Gastrocnemius medialis (tissue), 4 donors: ENCODE results near the gene PHRF1. TPM values are rescaled to one million over a fixed set of nuclear protein-coding genes. Genes with fewer than 3 reads are reported as not detected.

Experiments
- ATAC-seq, 2 donors: fragments of 150-250 bp; one replicate each; pipeline ENCODE4 v1.9.1; 2016
- DNase-seq, 2 donors: peaks; one replicate each; pipeline ENCODE4 v3.0.0-alpha.2; 2019
- H3K27ac ChIP-seq, 4 donors: fragments of 200-600 bp; sonication (generic); 1 replicate in 1 of 4; 2 replicates in 3 of 4; pipeline ENCODE4 v1.5.1; 2016 to 2018; ENCODE audit warnings: mild to moderate bottlenecking in 2 of 4, moderate library complexity in 1 of 4
- H3K27me3 ChIP-seq, 3 donors: fragments of 200-600 bp; sonication (generic) in 2 of 3; 1 replicate in 1 of 3; 2 replicates in 2 of 3; pipeline versions ENCODE4 v1.5.1 to v1.6.0; 2016 to 2019; ENCODE audit warnings: mild to moderate bottlenecking in 1 of 3, moderate library complexity in 1 of 3
- H3K36me3 ChIP-seq, 2 donors: fragments of 200-600 bp; sonication (generic) in 1 of 2; one replicate each; pipeline ENCODE4 v1.5.1; 2017 to 2018
- H3K4me1 ChIP-seq, 2 donors: fragments of 200-600 bp; sonication (generic) in 1 of 2; one replicate each; pipeline ENCODE4 v1.5.1; 2016 to 2017; ENCODE audit warnings: mild to moderate bottlenecking in 2 of 2
- H3K4me3 ChIP-seq, 4 donors: fragments of 200-600 bp; sonication (generic) in 3 of 4; 1 replicate in 1 of 4; 2 replicates in 3 of 4; pipeline ENCODE4 v1.5.1; 2016 to 2019; ENCODE audit warnings: mild to moderate bottlenecking in 2 of 4
- H3K9me3 ChIP-seq, 3 donors: fragments of 200-600 bp; sonication (generic) in 2 of 3; 1 replicate in 1 of 3; 2 replicates in 2 of 3; pipeline ENCODE4 v1.5.1; 2016 to 2019
- POLR2A ChIP-seq, 2 donors: fragments of 450-650 bp; IDR thresholded peaks; one replicate each; pipeline ENCODE4 v1.6.1; 2017; ENCODE audit warnings: antibody characterized with exemption in 2 of 2, mild to moderate bottlenecking in 2 of 2, moderate library complexity in 2 of 2
- in situ Hi-C, 4 donors: fragments of 200-750 bp; cut with MboI; loops; one replicate each; pipeline versions ENCODE4 v1.15.0 to v1.8.0; 2017; ENCODE audit warnings: low sequenced_read_pairs in 4 of 4
- intact Hi-C: fragments of 100-400 bp; cut with DNase I; formaldehyde crosslinking; loops from one replicate; pipeline ENCODE4 v1.15.1; 2023; ENCODE audit warnings: low total_unique reads
- total RNA-seq, 4 donors: library from RNA; depleted of rRNA; stranded (reverse); fragments of >200 nt; gene quantifications; one replicate each; pipeline versions ENCODE4 v1.1.0 to v1.2.3, GENCODE V29; 2016
- TF ChIP-seq, protein P1 (sequence below), 5 experiments: fragments of 450-650 bp in 3 of 5; fragments of 200-600 bp in 2 of 5; sonication (generic) in 2 of 5; IDR thresholded peaks in 4 of 5; conservative IDR thresholded peaks in 1 of 5; 1 replicate in 4 of 5; 2 replicates in 1 of 5; pipeline ENCODE4 v1.5.1; 2016 to 2019; ENCODE audit warnings: antibody characterized with exemption in 5 of 5, mild to moderate bottlenecking in 3 of 5, moderate library complexity in 3 of 5

The PHRF1 gene
- total RNA-seq, 4 donors from 2014 or later = 9.2 to 22.6 (median 20.8) TPM

DNA sequence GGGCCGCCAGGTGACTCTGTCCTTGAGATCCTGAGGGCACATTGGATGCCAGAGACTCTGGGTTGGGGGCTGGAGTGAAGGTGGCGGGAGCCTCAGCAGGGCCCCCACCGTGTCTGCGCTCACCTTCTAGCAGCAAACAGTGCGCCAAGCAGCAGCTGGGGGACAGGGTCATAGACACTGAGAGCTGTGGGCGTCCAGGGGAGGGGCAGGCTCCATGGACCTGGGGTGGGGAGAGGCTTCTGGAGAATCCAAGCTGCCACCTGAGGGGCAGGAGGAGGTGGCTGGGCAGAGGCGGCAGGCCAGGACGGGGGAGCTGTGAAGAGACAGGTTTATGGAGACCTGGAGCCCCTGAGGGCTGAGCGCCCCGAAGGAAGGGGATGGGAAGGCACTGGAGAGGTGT is 8.0 kb downstream of the PHRF1 start:
- in situ Hi-C loops = no loop called here
- intact Hi-C loops = no loop called here
- TF ChIP-seq, protein P1, sequence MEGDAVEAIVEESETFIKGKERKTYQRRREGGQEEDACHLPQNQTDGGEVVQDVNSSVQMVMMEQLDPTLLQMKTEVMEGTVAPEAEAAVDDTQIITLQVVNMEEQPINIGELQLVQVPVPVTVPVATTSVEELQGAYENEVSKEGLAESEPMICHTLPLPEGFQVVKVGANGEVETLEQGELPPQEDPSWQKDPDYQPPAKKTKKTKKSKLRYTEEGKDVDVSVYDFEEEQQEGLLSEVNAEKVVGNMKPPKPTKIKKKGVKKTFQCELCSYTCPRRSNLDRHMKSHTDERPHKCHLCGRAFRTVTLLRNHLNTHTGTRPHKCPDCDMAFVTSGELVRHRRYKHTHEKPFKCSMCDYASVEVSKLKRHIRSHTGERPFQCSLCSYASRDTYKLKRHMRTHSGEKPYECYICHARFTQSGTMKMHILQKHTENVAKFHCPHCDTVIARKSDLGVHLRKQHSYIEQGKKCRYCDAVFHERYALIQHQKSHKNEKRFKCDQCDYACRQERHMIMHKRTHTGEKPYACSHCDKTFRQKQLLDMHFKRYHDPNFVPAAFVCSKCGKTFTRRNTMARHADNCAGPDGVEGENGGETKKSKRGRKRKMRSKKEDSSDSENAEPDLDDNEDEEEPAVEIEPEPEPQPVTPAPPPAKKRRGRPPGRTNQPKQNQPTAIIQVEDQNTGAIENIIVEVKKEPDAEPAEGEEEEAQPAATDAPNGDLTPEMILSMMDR (IDR thresholded peaks at IDR 0.05 in 4 of 5, conservative IDR thresholded peaks at IDR 0.05 in 1 of 5) = no peak
- no peak for TF ChIP-seq POLR2A (IDR thresholded peaks at IDR 0.05)

DNA sequence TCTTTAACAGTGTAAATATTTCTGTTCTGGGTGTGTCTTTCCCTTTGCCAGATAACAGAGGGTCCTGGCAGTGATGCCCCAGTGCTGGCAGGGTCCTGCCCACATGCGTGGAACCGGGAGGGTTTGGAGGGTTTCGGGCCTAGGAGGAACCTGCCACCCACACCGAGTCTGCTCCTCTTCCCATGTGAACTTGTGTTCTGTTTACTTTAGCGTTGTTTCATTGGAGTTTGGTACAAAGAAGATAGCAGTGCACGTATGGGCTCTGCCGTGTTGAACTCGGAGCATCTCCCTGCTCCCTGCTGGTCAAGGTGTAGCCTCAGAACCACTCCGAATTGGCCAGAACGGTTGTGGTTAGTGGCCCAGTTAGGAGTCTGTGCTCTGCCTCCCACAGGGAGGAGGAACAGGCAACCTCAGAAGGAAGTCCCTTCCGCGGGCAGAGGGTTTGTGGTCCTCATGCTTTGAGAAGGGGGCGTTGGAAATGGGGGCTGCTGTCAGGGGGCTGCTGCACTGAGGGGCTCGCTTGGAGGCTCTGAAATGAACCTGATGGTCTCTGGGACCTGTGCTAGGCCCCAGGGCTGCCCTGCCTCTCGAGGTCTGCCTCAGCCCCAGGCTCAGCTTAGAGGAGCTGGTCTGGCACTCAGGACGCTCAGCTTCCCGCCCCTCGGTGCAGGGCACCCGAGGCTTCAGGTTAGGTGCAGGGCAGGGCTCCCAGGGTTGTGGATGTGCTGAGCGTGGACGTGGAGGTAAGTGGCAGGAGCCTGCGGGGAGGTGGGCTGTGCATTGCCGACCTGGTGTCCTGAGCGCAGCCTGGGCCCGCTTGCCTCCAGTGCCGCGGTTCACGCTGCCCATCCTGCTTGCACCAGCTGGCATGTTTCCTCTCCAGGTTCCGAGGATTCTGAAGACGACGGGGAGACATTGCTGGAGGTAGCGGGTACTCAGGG is 10.4 kb downstream of the PHRF1 start:
- TF ChIP-seq POLR2A (IDR thresholded peaks at IDR 0.05) = no peak
- TF ChIP-seq, protein P1 (IDR thresholded peaks at IDR 0.05 in 4 of 5, conservative IDR thresholded peaks at IDR 0.05 in 1 of 5) = no peak
- H3K27ac ChIP-seq = no peak overlapping the region
- peaks cover 0 to 58% of the 10 kb centered on the region in 2 donors for H3K36me3 ChIP-seq
- no peak overlapping the region for H3K4me3 ChIP-seq
- no peaks in the 10 kb centered on the region for H3K27me3 ChIP-seq
- no peaks in the 10 kb centered on the region for H3K9me3 ChIP-seq
- H3K4me1 ChIP-seq = peaks cover 0 to 5% of the 10 kb centered on the region in 2 donors
- ATAC-seq (no peak), DNase-seq (no peak)
- in situ Hi-C loops = no loop called here
- intact Hi-C loops = no loop called here

More for the DNA sequence above, 8.0 kb downstream of the PHRF1 start:
- peaks cover 16 to 29% of the 10 kb centered on the region in 2 donors for H3K4me1 ChIP-seq
- ATAC-seq (no peak), DNase-seq (no peak)
- no peak overlapping the region for H3K4me3 ChIP-seq
- H3K27ac ChIP-seq = no peak overlapping the region
- H3K9me3 ChIP-seq = no peaks in the 10 kb centered on the region
- H3K27me3 ChIP-seq = no peaks in the 10 kb centered on the region
- H3K36me3 ChIP-seq = peaks cover 0 to 48% of the 10 kb centered on the region in 2 donors

DNA sequence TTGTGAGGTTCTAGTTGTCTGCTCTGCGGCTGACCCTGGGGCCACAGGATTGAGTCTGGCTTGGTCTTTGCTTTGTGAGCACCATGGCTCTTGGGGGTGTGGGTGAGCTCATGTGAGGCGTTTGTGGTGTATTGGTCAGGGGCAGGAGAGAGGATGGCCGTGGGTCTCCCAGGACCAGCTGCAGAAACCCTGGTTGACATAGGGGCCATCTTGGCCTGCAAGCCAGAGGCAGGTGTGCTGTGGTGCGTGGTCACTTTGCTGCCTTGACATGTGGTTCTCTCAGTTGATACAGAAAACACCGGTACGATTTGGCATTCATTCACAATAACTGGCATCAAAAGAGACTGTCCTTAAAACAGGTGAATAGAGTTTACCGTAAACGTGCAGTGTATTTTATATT is 11.3 kb downstream of the PHRF1 start:
- peaks cover 0 to 62% of the 10 kb centered on the region in 2 donors for H3K36me3 ChIP-seq
- peak in 1 of 2 donors; percentile 14 for ATAC-seq
- DNase-seq = no peak
- no peaks in the 10 kb centered on the region for H3K4me1 ChIP-seq
- no peaks in the 10 kb centered on the region for H3K27me3 ChIP-seq
- H3K27ac ChIP-seq = no peak overlapping the region
- no peaks in the 10 kb centered on the region for H3K9me3 ChIP-seq
- TF ChIP-seq, protein P1 (IDR thresholded peaks at IDR 0.05 in 4 of 5, conservative IDR thresholded peaks at IDR 0.05 in 1 of 5) = no peak
- no peak overlapping the region for H3K4me3 ChIP-seq
- intact Hi-C loops = no loop called here
- in situ Hi-C loops = no loop called here

DNA sequence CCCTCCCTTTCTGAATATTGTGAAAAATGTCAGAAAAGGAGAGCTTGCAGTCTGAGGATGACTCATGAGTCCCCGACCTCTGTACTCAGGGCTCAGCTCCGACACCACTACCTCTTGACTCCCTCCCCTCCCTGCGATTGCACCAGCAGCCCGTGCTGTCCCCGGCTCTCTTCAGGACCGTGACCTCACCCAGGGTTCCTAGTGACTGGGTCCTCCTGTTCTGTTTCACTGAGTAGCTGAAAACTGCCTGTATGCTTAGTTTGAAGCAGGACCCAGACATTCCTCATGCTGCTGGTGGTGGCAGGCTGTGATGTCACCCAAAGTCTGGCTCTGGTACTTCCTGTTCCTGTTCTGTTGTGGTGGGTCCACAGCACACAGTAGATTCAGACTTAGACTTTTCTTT is 11.7 kb downstream of the PHRF1 start:
- ATAC-seq = peak in 1 of 2 donors; percentile 24
- in situ Hi-C loops = no loop called here

More for the DNA sequence above, 11.7 kb downstream of the PHRF1 start:
- peaks cover 0 to 64% of the 10 kb centered on the region in 2 donors for H3K36me3 ChIP-seq
- intact Hi-C loops = no loop called here
- H3K4me1 ChIP-seq = no peaks in the 10 kb centered on the region
- H3K9me3 ChIP-seq = no peaks in the 10 kb centered on the region
- DNase-seq = no peak
- no peak for TF ChIP-seq POLR2A (IDR thresholded peaks at IDR 0.05)
- TF ChIP-seq, protein P1 (IDR thresholded peaks at IDR 0.05 in 4 of 5, conservative IDR thresholded peaks at IDR 0.05 in 1 of 5) = no peak
- H3K27me3 ChIP-seq = no peaks in the 10 kb centered on the region
- H3K4me3 ChIP-seq = no peak overlapping the region
- H3K27ac ChIP-seq = no peak overlapping the region
